Kasumi-1 (cell line): ENCODE results near the gene AVPR1A.

ENCODE experiments used
- DNase-seq, 2 experiments: peaks; one replicate each; lab custom pipeline; 2025; lab: John Stamatoyannopoulos, UW

Gene AVPR1A

DNA sequence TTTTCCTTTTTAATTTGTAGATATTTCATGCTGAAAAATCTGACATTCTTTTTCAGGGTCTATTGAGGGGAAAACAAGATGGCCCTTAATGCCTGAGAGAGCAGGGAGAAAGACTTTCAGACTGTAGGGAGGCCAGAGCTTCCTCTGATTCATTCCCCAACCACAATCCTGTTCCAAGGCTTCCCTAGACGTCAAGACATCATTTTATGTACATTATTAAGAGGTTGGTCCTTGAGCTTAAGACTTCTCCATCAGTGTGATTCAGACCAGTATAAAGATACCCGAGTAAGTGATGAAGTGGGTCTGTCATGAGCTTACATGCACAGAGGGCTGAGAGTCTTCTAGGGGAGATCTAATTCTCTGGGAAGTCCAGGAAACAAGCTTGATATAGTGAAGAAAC, 57.3 kb downstream of the AVPR1A start:
- DNase-seq, result no peak

DNA sequence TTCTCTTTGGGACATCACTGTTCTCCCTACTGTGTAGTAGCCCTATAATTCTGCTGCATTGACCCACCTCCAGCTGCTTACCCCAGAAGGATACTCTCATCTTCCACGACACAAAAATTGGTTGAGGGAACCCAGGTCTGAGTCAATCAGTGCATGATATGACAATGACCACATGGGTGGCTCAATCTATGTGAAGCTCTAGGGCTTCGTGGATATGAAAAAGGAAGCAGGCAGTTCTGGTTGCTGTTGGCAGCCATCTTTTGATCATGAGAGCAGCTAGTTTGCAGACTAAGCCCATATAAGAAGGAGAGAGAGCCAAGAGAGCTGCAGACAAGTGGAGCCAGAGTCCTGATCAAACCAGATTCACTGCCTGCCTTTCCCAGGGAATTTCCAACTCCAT, 57.9 kb downstream of the AVPR1A start:
- no peak for DNase-seq
